HepG2 (cell line): ENCODE results near the gene VPS11. TPM values are rescaled to one million over a fixed set of nuclear protein-coding genes. Genes with fewer than 3 reads are reported as not detected.

Source experiments
- ARID2 ChIP-seq: sonication (generic); formaldehyde crosslinking; IDR thresholded peaks from 2 replicates; pipeline ENCODE4 v1.8.1; 2022; ENCODE audit warnings: mild to moderate bottlenecking, missing genetic modification reagents, borderline replicate concordance
- DNMT3B ChIP-seq: conservative IDR thresholded peaks from 2 replicates; pipeline ENCODE4 v1.6.1; 2016; ENCODE audit warnings: missing biosample characterization, control low read depth
- EEA1 ChIP-seq: sonication (generic); formaldehyde crosslinking; IDR thresholded peaks from 2 replicates; pipeline ENCODE4 v1.5.1; 2020; ENCODE audit warnings: mild to moderate bottlenecking, missing genetic modification reagents, borderline replicate concordance
- GLI4 ChIP-seq: sonication (generic); formaldehyde crosslinking; IDR thresholded peaks from 2 replicates; pipeline ENCODE4 v1.5.1; 2020; ENCODE audit warnings: missing genetic modification reagents, mild to moderate bottlenecking, moderate library complexity, borderline replicate concordance
- IRF2 ChIP-seq: IDR thresholded peaks from 2 replicates; pipeline ENCODE4 v1.6.1; 2018; ENCODE audit warnings: missing genetic modification reagents, missing compliant biosample characterization
- NBN ChIP-seq: fragments of 450-650 bp; conservative IDR thresholded peaks from 2 replicates; pipeline ENCODE4 v1.6.1; 2017
- PHF20 ChIP-seq: sonication (generic); formaldehyde crosslinking; IDR thresholded peaks from 2 replicates; pipeline ENCODE4 v1.5.0; 2020; ENCODE audit warnings: mild to moderate bottlenecking, missing genetic modification reagents
- PHF21A ChIP-seq: sonication (generic); formaldehyde crosslinking; IDR thresholded peaks from 2 replicates; pipeline ENCODE4 v1.5.0; 2020; ENCODE audit warnings: mild to moderate bottlenecking, missing genetic modification reagents
- POLR2AphosphoS5 ChIP-seq: IDR thresholded peaks from 2 replicates; pipeline ENCODE4 v1.6.1; 2012; ENCODE audit warnings: low read depth, low read length
- SNRNP70 ChIP-seq: fragments of 200-400 bp; formaldehyde crosslinking; IDR thresholded peaks from 2 replicates; pipeline ENCODE4 v1.6.1; 2017; ENCODE audit warnings: mild to moderate bottlenecking, low read depth, low read length, moderate library complexity
- XRCC5 ChIP-seq: fragments of 200-400 bp; formaldehyde crosslinking; optimal IDR thresholded peaks from 2 replicates; pipeline ENCODE3; 2017; ENCODE audit warnings: mild to moderate bottlenecking, low read length
- ZFP41 ChIP-seq: sonication (generic); formaldehyde crosslinking; IDR thresholded peaks from 2 replicates; pipeline ENCODE4 v1.4.0; 2020; ENCODE audit warnings: mild to moderate bottlenecking, missing genetic modification reagents, borderline replicate concordance
- ZFY ChIP-seq: sonication (generic); formaldehyde crosslinking; IDR thresholded peaks from 2 replicates; pipeline ENCODE4 v1.4.0; 2020; ENCODE audit warnings: missing genetic modification reagents
- ZNF274 ChIP-seq: sonication (generic); formaldehyde crosslinking; IDR thresholded peaks from 2 replicates; pipeline ENCODE4 v1.5.1; 2020; ENCODE audit warnings: mild to moderate bottlenecking, missing genetic modification reagents
- ZNF354B ChIP-seq: sonication (generic); formaldehyde crosslinking; IDR thresholded peaks from 2 replicates; pipeline ENCODE4 v1.8.0; 2022; ENCODE audit warnings: mild to moderate bottlenecking, missing genetic modification reagents
- ZNF546 ChIP-seq: sonication (generic); formaldehyde crosslinking; conservative IDR thresholded peaks from 2 replicates; pipeline ENCODE4 v1.8.1; 2023; ENCODE audit warnings: mild to moderate bottlenecking, missing genetic modification reagents
- ZNF558 ChIP-seq: sonication (generic); formaldehyde crosslinking; IDR thresholded peaks from 2 replicates; pipeline ENCODE4 v1.9.0; 2022; ENCODE audit warnings: mild to moderate bottlenecking, missing genetic modification reagents, borderline replicate concordance
- ZNF788 ChIP-seq: sonication (generic); formaldehyde crosslinking; IDR thresholded peaks from 2 replicates; pipeline ENCODE4 v1.5.0; 2020; ENCODE audit warnings: mild to moderate bottlenecking, missing genetic modification reagents, borderline replicate concordance
- ZNF816 ChIP-seq: sonication (generic); formaldehyde crosslinking; IDR thresholded peaks from 2 replicates; pipeline ENCODE4 v1.8.0; 2022; ENCODE audit warnings: missing genetic modification reagents, mild to moderate bottlenecking, borderline replicate concordance
- polyA plus RNA-seq, 8 experiments: library from polyadenylated mRNA; depleted of rRNA in 3 of 8; stranded (reverse) in 7 of 8; unstranded in 1 of 8; fragments of >200 nt; fragmentation: Illumina TruSeq in 4 of 8; extraction: Trizol in 4 of 8; gene quantifications; 2 replicates each; pipeline versions ENCODE4 v1.2.1 to v1.2.3, GENCODE V29; 2011 to 2016; ENCODE audit warnings: low read depth in 4 of 8, missing spikeins in 1 of 8, mixed read lengths in 1 of 8; ENCODE audit not compliant: insufficient read depth in 1 of 8
- total RNA-seq, 5 experiments: library from RNA; depleted of rRNA; stranded (reverse); fragments of >200 nt; fragmentation: Illumina TruSeq; extraction: Trizol; gene quantifications; 2 replicates each; pipeline ENCODE4 v1.2.3, GENCODE V29; 2016; ENCODE audit warnings: low read depth in 1 of 5
- TF ChIP-seq, protein P1 (sequence below): sonication (generic); formaldehyde crosslinking; IDR thresholded peaks from 2 replicates; pipeline ENCODE4 v1.5.1; 2020; ENCODE audit warnings: mild to moderate bottlenecking, missing genetic modification reagents, moderate library complexity
- TF ChIP-seq, protein P2 (sequence below): IDR thresholded peaks from 2 replicates; pipeline ENCODE4 v1.6.1; 2016; ENCODE audit warnings: mild to moderate bottlenecking
- TF ChIP-seq, protein P3 (sequence below): sonication (generic); formaldehyde crosslinking; IDR thresholded peaks from 2 replicates; pipeline ENCODE4 v1.4.0; 2020; ENCODE audit warnings: missing genetic modification reagents
- TF ChIP-seq, protein P4 (sequence below): sonication (generic); formaldehyde crosslinking; IDR thresholded peaks from 2 replicates; pipeline ENCODE4 v1.4.0; 2020; ENCODE audit warnings: mild to moderate bottlenecking, missing genetic modification reagents
- TF ChIP-seq, protein P5 (sequence below): sonication (generic); formaldehyde crosslinking; conservative IDR thresholded peaks from 2 replicates; pipeline ENCODE4 v1.8.0; 2022; ENCODE audit warnings: mild to moderate bottlenecking, moderate library complexity, missing genetic modification reagents

VPS11 gene
- total and polyA plus RNA-seq, 2 of the 13 experiments (the other 11 are each of a cell fraction or from before 2014, with no cell fraction given), result 13.7 to 21.6 TPM

DNA sequence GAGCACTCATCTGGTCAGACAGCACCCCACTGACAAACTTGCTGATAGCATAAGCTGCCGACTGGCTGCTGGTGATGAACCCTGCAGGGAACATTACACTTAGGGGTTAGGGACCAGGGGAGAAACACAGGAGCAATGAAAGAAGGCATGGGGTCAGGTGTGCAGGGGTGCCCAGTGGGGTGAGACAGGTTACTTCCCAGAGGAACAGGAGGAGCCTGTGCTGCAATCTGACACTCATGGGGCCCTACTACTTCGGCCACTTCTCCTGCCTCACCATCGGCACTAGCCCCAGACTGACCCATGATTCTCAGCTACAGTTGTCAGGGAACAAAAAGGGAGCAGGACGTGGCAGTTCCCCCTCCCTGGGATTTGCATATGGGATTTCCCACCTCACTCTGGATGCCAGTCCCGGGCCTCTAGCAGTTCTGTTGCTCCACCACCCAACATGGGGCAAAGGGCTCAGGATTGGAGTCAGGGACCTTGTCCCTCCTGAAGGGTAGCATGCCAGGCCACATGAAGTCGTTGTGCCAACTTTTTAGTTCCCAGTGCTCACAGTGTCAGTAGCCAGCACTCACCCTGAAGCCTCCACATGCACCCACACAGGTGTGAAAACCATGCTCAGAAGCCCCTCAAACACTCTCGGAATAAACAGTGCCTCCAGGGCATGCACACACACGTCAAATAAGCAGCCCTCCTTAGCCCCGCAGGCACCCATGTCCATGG is 39.1 kb upstream of the VPS11 start (continued):
- TF ChIP-seq XRCC5 (no peak), EEA1 (CRISPR knock-in tag) (0 out of 2 replicates have a peak, but pooled peaks have one; percentile 5), DNMT3B (CRISPR knock-in tag) (no peak), ZFP41 (CRISPR knock-in tag) (no peak), ZNF788 (peak; percentile 19; the same call in 1 of the 2 replicates), ZNF816 (CRISPR knock-in tag) (no peak), PHF21A (CRISPR knock-in tag) (no peak), ARID2 (CRISPR knock-in tag) (no peak), ZNF354B (CRISPR knock-in tag) (no peak), ZNF274 (CRISPR knock-in tag) (no peak), GLI4 (CRISPR knock-in tag) (no peak), PHF20 (CRISPR knock-in tag) (no peak), IRF2 (CRISPR knock-in tag) (no peak), NBN (no peak), ZNF546 (CRISPR knock-in tag) (0 out of 2 replicates have a peak, but pooled peaks have one; percentile 12), POLR2AphosphoS5 (no peak), ZNF558 (CRISPR knock-in tag) (no peak), SNRNP70 (no peak), ZFY (CRISPR knock-in tag) (no peak)
- TF ChIP-seq, protein P1, sequence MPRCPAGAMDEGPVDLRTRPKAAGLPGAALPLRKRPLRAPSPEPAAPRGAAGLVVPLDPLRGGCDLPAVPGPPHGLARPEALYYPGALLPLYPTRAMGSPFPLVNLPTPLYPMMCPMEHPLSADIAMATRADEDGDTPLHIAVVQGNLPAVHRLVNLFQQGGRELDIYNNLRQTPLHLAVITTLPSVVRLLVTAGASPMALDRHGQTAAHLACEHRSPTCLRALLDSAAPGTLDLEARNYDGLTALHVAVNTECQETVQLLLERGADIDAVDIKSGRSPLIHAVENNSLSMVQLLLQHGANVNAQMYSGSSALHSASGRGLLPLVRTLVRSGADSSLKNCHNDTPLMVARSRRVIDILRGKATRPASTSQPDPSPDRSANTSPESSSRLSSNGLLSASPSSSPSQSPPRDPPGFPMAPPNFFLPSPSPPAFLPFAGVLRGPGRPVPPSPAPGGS (CRISPR knock-in tag), result no peak
- TF ChIP-seq, protein P2, sequence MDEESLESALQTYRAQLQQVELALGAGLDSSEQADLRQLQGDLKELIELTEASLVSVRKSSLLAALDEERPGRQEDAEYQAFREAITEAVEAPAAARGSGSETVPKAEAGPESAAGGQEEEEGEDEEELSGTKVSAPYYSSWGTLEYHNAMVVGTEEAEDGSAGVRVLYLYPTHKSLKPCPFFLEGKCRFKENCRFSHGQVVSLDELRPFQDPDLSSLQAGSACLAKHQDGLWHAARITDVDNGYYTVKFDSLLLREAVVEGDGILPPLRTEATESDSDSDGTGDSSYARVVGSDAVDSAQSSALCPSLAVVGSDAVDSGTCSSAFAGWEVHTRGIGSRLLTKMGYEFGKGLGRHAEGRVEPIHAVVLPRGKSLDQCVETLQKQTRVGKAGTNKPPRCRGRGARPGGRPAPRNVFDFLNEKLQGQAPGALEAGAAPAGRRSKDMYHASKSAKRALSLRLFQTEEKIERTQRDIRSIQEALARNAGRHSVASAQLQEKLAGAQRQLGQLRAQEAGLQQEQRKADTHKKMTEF (CRISPR knock-in tag), result no peak
- TF ChIP-seq, protein P3, sequence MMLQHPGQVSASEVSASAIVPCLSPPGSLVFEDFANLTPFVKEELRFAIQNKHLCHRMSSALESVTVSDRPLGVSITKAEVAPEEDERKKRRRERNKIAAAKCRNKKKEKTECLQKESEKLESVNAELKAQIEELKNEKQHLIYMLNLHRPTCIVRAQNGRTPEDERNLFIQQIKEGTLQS (CRISPR knock-in tag), result no peak
- TF ChIP-seq, protein P4, sequence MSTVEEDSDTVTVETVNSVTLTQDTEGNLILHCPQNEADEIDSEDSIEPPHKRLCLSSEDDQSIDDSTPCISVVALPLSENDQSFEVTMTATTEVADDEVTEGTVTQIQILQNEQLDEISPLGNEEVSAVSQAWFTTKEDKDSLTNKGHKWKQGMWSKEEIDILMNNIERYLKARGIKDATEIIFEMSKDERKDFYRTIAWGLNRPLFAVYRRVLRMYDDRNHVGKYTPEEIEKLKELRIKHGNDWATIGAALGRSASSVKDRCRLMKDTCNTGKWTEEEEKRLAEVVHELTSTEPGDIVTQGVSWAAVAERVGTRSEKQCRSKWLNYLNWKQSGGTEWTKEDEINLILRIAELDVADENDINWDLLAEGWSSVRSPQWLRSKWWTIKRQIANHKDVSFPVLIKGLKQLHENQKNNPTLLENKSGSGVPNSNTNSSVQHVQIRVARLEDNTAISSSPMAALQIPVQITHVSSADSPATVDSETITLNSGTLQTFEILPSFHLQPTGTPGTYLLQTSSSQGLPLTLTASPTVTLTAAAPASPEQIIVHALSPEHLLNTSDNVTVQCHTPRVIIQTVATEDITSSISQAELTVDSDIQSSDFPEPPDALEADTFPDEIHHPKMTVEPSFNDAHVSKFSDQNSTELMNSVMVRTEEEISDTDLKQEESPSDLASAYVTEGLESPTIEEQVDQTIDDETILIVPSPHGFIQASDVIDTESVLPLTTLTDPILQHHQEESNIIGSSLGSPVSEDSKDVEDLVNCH, result no peak
- TF ChIP-seq, protein P5, sequence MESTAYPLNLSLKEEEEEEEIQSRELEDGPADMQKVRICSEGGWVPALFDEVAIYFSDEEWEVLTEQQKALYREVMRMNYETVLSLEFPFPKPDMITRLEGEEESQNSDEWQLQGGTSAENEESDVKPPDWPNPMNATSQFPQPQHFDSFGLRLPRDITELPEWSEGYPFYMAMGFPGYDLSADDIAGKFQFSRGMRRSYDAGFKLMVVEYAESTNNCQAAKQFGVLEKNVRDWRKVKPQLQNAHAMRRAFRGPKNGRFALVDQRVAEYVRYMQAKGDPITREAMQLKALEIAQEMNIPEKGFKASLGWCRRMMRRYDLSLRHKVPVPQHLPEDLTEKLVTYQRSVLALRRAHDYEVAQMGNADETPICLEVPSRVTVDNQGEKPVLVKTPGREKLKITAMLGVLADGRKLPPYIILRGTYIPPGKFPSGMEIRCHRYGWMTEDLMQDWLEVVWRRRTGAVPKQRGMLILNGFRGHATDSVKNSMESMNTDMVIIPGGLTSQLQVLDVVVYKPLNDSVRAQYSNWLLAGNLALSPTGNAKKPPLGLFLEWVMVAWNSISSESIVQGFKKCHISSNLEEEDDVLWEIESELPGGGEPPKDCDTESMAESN (CRISPR knock-in tag), result no peak
